SIG-M5 treated with dmso at 0.1 percent for 504 hours (cell line): ENCODE results near the gene KRTAP5-7.
A peak's percentile ranks its signal among the peaks of the same experiment; 100 is the strongest.
"Not testable (repeated sequence)": the region's sequence is repeated elsewhere in the genome, so short reads cannot be mapped to it uniquely, and the experiment has no call there.

Experiments
- DNase-seq: peaks from one replicate; lab custom pipeline; 2025; ENCODE audit not compliant: unreplicated experiment; lab: John Stamatoyannopoulos, UW

KRTAP5-7 gene

GRCh38 chr11:71526796-71527575 is at the start of gene KRTAP5-7:
Gene KRTAP5-7 (plus strand): TSS chr11:71527267. CDS start chr11:71527301, 34 bp downstream.
- not testable (repeated sequence) for DNase-seq

GRCh38 chr11:71477641-71478527 is 49.2 kb upstream of the KRTAP5-7 start:
- no peak for DNase-seq

- no peak for DNase-seq
These were observed 48.6 kb upstream of the KRTAP5-7 start for GRCh38 chr11:71478528-71478840.

- peak; percentile 67 for DNase-seq
These were observed 45.7 kb upstream of the KRTAP5-7 start for GRCh38 chr11:71481101-71481960.

GRCh38 chr11:71482216-71482615 is 44.9 kb upstream of the KRTAP5-7 start:
- DNase-seq = no peak

GRCh38 chr11:71482746-71483364 is 44.2 kb upstream of the KRTAP5-7 start:
- no peak for DNase-seq

- DNase-seq = no peak
These were observed 43.4 kb upstream of the KRTAP5-7 start for GRCh38 chr11:71483692-71484091.

GRCh38 chr11:71484248-71485062 is 42.6 kb upstream of the KRTAP5-7 start:
- no peak for DNase-seq

GRCh38 chr11:71485063-71485399 is 42.0 kb upstream of the KRTAP5-7 start:
- no peak for DNase-seq

GRCh38 chr11:71485466-71485865 is 41.6 kb upstream of the KRTAP5-7 start:
- DNase-seq = no peak

- no peak for DNase-seq
These were observed 40.7 kb upstream of the KRTAP5-7 start for GRCh38 chr11:71486320-71486719.

- DNase-seq = no peak
These were observed 38.3 kb upstream of the KRTAP5-7 start for GRCh38 chr11:71488681-71489270.

GRCh38 chr11:71489311-71490043 is 37.6 kb upstream of the KRTAP5-7 start:
- no peak for DNase-seq

- DNase-seq = no peak
These were observed 36.9 kb upstream of the KRTAP5-7 start for GRCh38 chr11:71490044-71490730.

- no peak for DNase-seq
These were observed 36.2 kb upstream of the KRTAP5-7 start for GRCh38 chr11:71490731-71491390.

- no peak for DNase-seq
These were observed 35.5 kb upstream of the KRTAP5-7 start for GRCh38 chr11:71491531-71491930.

- no peak for DNase-seq
These were observed 35.1 kb upstream of the KRTAP5-7 start for GRCh38 chr11:71491940-71492339.
